ENCODE results near the gene CRYBG1. TPM values are rescaled to one million over a fixed set of nuclear protein-coding genes. Genes with fewer than 3 reads are reported as not detected.

CRYBG1 gene
- total and polyA plus RNA-seq, 2 donors (not counting 1 experiment from before 2014, with no cell fraction given): 9.6 to 47.0 TPM

- ChIA-PET CTCF (interaction anchor here (1.1 to 22.3 kb wide), 5 partner anchors 10 to 418 kb away, joined by 3 to 567 read pairs (median 8); no protein-coding TSS in a partner anchor), POLR2A (no interaction called here)
- Histone ChIP-seq H3K4me1 (ENCODE audit: control insufficient read depth in 2 of 2, insufficient read depth in 2 of 2, low read length in 2 of 2) (no peaks in the 10 kb centered on the region), H3K27me3 (replicated peaks in 1 of 4; ENCODE audit: control extremely low read depth in 1 of 4, control insufficient read depth in 3 of 4, insufficient read depth in 4 of 4, low read length in 3 of 4) (no peaks in the 10 kb centered on the region), H3K27ac (ENCODE audit: low read length in 2 of 2) (peak overlapping the region in 1 of 2 donors; percentile 14), H3K4me3 (ENCODE audit: control extremely low read depth in 1 of 5, extremely low read depth in 1 of 5, insufficient read depth in 1 of 5, low read depth in 2 of 5, low read length in 4 of 5) (no peak overlapping the region), H3K36me3 (replicated peaks in 1 of 2; ENCODE audit: control extremely low read depth in 1 of 2, control insufficient read depth in 1 of 2, extremely low read depth in 1 of 2, insufficient read depth in 2 of 2, low read length in 1 of 2) (peaks cover 17 to 69% of the 10 kb centered on the region in 2 experiments), H3K9ac (ENCODE audit: low read length) (no peak overlapping the region), H4K20me1 (ENCODE audit: control insufficient read depth, insufficient read depth, low read length, poor library complexity, severe bottlenecking) (no peaks in the 10 kb centered on the region), H3K9me3 (ENCODE audit: control extremely low read depth in 1 of 3, control insufficient read depth in 2 of 3, insufficient read depth in 1 of 3, low read length in 2 of 3) (no peaks in the 10 kb centered on the region), H2AFZ (ENCODE audit: insufficient read depth, low read depth, low read length, poor library complexity, severe bottlenecking) (no peak overlapping the region), H3K79me2 (ENCODE audit: control insufficient read depth, insufficient read depth, low read length) (peaks cover 4% of the 10 kb centered on the region), H3K4me2 (replicated peaks; ENCODE audit: low read depth, low read length, poor library complexity, severe bottlenecking) (no peak overlapping the region)
- H3K4me1 Mint-ChIP-seq: peaks cover 13% of the 10 kb centered on the region
- no peak for DNase-seq
- H3K4me3 Mint-ChIP-seq: no peak overlapping the region
- no peak for ATAC-seq (ENCODE audit: low read depth)
- WGBS (ENCODE audit: insufficient coverage): 95% methylated on average over 4 of the region's 7 CpGs
- TF ChIP-seq EZH2 (IDR thresholded peaks at IDR 0.05; ENCODE audit: borderline replicate concordance, insufficient read depth, low read depth, low read length, poor library complexity, severe bottlenecking) (no peak), CTCF (IDR thresholded peaks at IDR 0.05) (no peak)
- no peaks in the 10 kb centered on the region for H3K9me3 Mint-ChIP-seq (ENCODE audit: insufficient read depth)
- intact Hi-C loops (cut with micrococcal nuclease): no loop called here
- no peaks in the 10 kb centered on the region for H3K27me3 Mint-ChIP-seq
- H3K27ac Mint-ChIP-seq: peak overlapping the region; percentile 38
Measured at GRCh38 chr6:106560996-106561685, 200.6 kb downstream of the CRYBG1 start.

All from B cell (primary cell).